Mucosa of stomach (tissue), 1 donor: Measurements from ENCODE around the gene LZTS3.
"Not testable (repeated sequence)": the region's sequence is repeated elsewhere in the genome, so short reads cannot be mapped to it uniquely, and the experiment has no call there.

Experiments used
- H3K27me3 ChIP-seq: one replicate; pipeline ENCODE4 v1.7.0; 2013; ENCODE audit warnings: mild to moderate bottlenecking, low read length; ENCODE audit not compliant: control insufficient read depth, insufficient read depth
- H3K36me3 ChIP-seq: one replicate; pipeline ENCODE4 v1.7.0; 2013; ENCODE audit warnings: low read length; ENCODE audit not compliant: control insufficient read depth, insufficient read depth
- H3K4me1 ChIP-seq: one replicate; pipeline ENCODE4 v1.7.0; 2013; ENCODE audit warnings: mild to moderate bottlenecking, low read length; ENCODE audit not compliant: control insufficient read depth, insufficient read depth
- H3K4me3 ChIP-seq: one replicate; pipeline ENCODE4 v1.7.0; 2013; ENCODE audit warnings: low read length
- H3K9ac ChIP-seq: one replicate; pipeline ENCODE4 v1.7.0; 2013; ENCODE audit warnings: mild to moderate bottlenecking, low read length, moderate library complexity
- H3K9me3 ChIP-seq: one replicate; pipeline ENCODE4 v1.7.0; 2013; ENCODE audit warnings: mild to moderate bottlenecking, low read length, moderate library complexity; ENCODE audit not compliant: control insufficient read depth
- donor health status: Pancreatic carcinoma.

LZTS3 gene

GRCh38 chr20:3121955-3122610 lies 51.3 kb downstream of the LZTS3 start:
- Histone ChIP-seq H3K4me3 (no peak overlapping the region), H3K36me3 (no peaks in the 10 kb centered on the region), H3K9me3 (no peaks in the 10 kb centered on the region), H3K9ac (no peak overlapping the region), H3K4me1 (no peaks in the 10 kb centered on the region), H3K27me3 (no peaks in the 10 kb centered on the region)

- no peak overlapping the region for H3K4me3 ChIP-seq
- no peaks in the 10 kb centered on the region for H3K9me3 ChIP-seq
- no peaks in the 10 kb centered on the region for H3K4me1 ChIP-seq
Observed at GRCh38 chr20:3121271-3121911, 52.0 kb downstream of the LZTS3 start.

GRCh38 chr20:3119044-3119443 lies 54.3 kb downstream of the LZTS3 start:
- H3K9ac ChIP-seq: no peak overlapping the region
- no peaks in the 10 kb centered on the region for H3K36me3 ChIP-seq
- no peak overlapping the region for H3K4me3 ChIP-seq
- H3K4me1 ChIP-seq: peaks cover 6% of the 10 kb centered on the region
- H3K9me3 ChIP-seq: no peaks in the 10 kb centered on the region
- no peaks in the 10 kb centered on the region for H3K27me3 ChIP-seq

More at GRCh38 chr20:3121271-3121911, 52.0 kb downstream of the LZTS3 start:
- no peaks in the 10 kb centered on the region for H3K27me3 ChIP-seq
- no peaks in the 10 kb centered on the region for H3K36me3 ChIP-seq
- H3K9ac ChIP-seq: no peak overlapping the region

GRCh38 chr20:3117839-3118379 lies 55.4 kb downstream of the LZTS3 start:
- H3K9ac ChIP-seq, H3K27me3 ChIP-seq, H3K4me3 ChIP-seq, H3K4me1 ChIP-seq, H3K36me3 ChIP-seq, H3K9me3 ChIP-seq: not testable (repeated sequence)

- H3K4me1 ChIP-seq: peaks cover 6% of the 10 kb centered on the region
- no peaks in the 10 kb centered on the region for H3K9me3 ChIP-seq
- no peaks in the 10 kb centered on the region for H3K36me3 ChIP-seq
- H3K4me3 ChIP-seq: no peak overlapping the region
- no peaks in the 10 kb centered on the region for H3K27me3 ChIP-seq
- H3K9ac ChIP-seq: no peak overlapping the region
Observed at GRCh38 chr20:3116341-3116740, 57.0 kb downstream of the LZTS3 start.

GRCh38 chr20:3115190-3116107 lies 57.9 kb downstream of the LZTS3 start:
- Histone ChIP-seq H3K9ac (no peak overlapping the region), H3K27me3 (no peaks in the 10 kb centered on the region), H3K36me3 (no peaks in the 10 kb centered on the region), H3K4me3 (no peak overlapping the region), H3K4me1 (peaks cover 6% of the 10 kb centered on the region), H3K9me3 (no peaks in the 10 kb centered on the region)
